SK-N-SH (cell line): Measurements from ENCODE around the gene GALNT17. TPM values are rescaled to one million over a fixed set of nuclear protein-coding genes. Genes with fewer than 3 reads are reported as not detected.

Experiments
- CTCF ChIA-PET: fragments of 300-600, 350-600 bp; formaldehyde crosslinking; extraction: SDS; loops from one replicate; lab custom pipeline; 2021; lab: Yijun Ruan, JAX
- POLR2A ChIA-PET: fragments of 350-600 bp; sonication (Branson Sonifier 250); formaldehyde crosslinking; extraction: SDS; loops from one replicate; lab custom pipeline; 2020; ENCODE audit warnings: antibody characterized with exemption, inconsistent platforms; lab: Yijun Ruan, JAX
- DNase-seq: peaks from one replicate; pipeline ENCODE4 v3.0.0; 2012
- H2AFZ ChIP-seq: fragments of 200-600 bp; sonication (generic); 2 replicates; pipeline ENCODE4 v1.8.1; 2016; ENCODE audit warnings: antibody characterized with exemption, mild to moderate bottlenecking, low read depth
- H3F3A ChIP-seq: fragments of 200-600 bp; sonication (generic); replicated peaks from 2 replicates; pipeline ENCODE3; 2016; ENCODE audit warnings: antibody characterized with exemption, mild to moderate bottlenecking; ENCODE audit not compliant: insufficient read depth
- H3K27ac ChIP-seq, 2 experiments: fragments of 200-500 bp in 1 of 2; fragments of 200-600 bp in 1 of 2; sonication (Bioruptor generic) in 1 of 2; sonication (generic), shearing (Covaris generic) in 1 of 2; 2 replicates each; pipeline versions ENCODE4 v1.5.1 to v1.6.1; 2014 to 2016; ENCODE audit warnings: low read depth in 2 of 2, inconsistent platforms in 1 of 2, low read length in 1 of 2, mild to moderate bottlenecking in 1 of 2, mixed read lengths in 1 of 2
- H3K27me3 ChIP-seq: fragments of 200-600 bp; sonication (generic), shearing (Covaris generic); 2 replicates; pipeline ENCODE4 v1.6.1; 2016; ENCODE audit warnings: mixed run types; ENCODE audit not compliant: insufficient read depth
- H3K36me3 ChIP-seq, 2 experiments: fragments of 200-500 bp in 1 of 2; fragments of 200-600 bp in 1 of 2; sonication (Bioruptor generic) in 1 of 2; sonication (generic) in 1 of 2; replicated peaks in 1 of 2; 2 replicates each; pipeline versions ENCODE3 to v1.5.1; 2014 to 2016; ENCODE audit warnings: low read length in 1 of 2, mild to moderate bottlenecking in 1 of 2; ENCODE audit not compliant: insufficient read depth in 2 of 2, control insufficient read depth in 1 of 2
- H3K4me1 ChIP-seq, 2 experiments: fragments of 200-500 bp in 1 of 2; fragments of 200-600 bp in 1 of 2; sonication (Bioruptor generic) in 1 of 2; sonication (generic), shearing (Covaris generic) in 1 of 2; 2 replicates each; pipeline versions ENCODE4 v1.5.1 to v1.6.1; 2014 to 2016; ENCODE audit warnings: low read depth in 1 of 2, low read length in 1 of 2, mixed run types in 1 of 2; ENCODE audit not compliant: insufficient read depth in 2 of 2, control insufficient read depth in 1 of 2
- H3K4me2 ChIP-seq: fragments of 200-600 bp; sonication (generic), shearing (Covaris generic); 2 replicates; pipeline ENCODE4 v1.6.1; 2017; ENCODE audit warnings: mixed run types
- H3K4me3 ChIP-seq, 2 experiments: fragments of 200-500 bp in 1 of 2; fragments of 200-600 bp in 1 of 2; sonication (Bioruptor generic) in 1 of 2; sonication (generic), shearing (Covaris generic) in 1 of 2; 2 replicates each; pipeline versions ENCODE4 v1.5.1 to v1.8.1; 2014 to 2016; ENCODE audit warnings: low read depth in 2 of 2, inconsistent platforms in 1 of 2, low read length in 1 of 2, mild to moderate bottlenecking in 1 of 2, mixed read lengths in 1 of 2, moderate library complexity in 1 of 2
- H3K79me2 ChIP-seq: fragments of 200-600 bp; sonication (generic); 2 replicates; pipeline ENCODE4 v1.8.1; 2017; ENCODE audit warnings: mild to moderate bottlenecking; ENCODE audit not compliant: insufficient read depth
- H3K9ac ChIP-seq: fragments of 200-600 bp; sonication (generic); 2 replicates; pipeline ENCODE4 v1.6.1; 2017; ENCODE audit warnings: mixed run types
- H3K9me2 ChIP-seq: fragments of 200-600 bp; sonication (generic); 2 replicates; pipeline ENCODE4 v1.6.1; 2017; ENCODE audit warnings: mixed run types
- H3K9me3 ChIP-seq: fragments of 200-600 bp; sonication (generic); 2 replicates; pipeline ENCODE4 v1.6.1; 2017; ENCODE audit warnings: mixed run types, mild to moderate bottlenecking, moderate library complexity
- H4K20me1 ChIP-seq: fragments of 200-600 bp; sonication (generic); 2 replicates; pipeline ENCODE4 v1.6.1; 2017; ENCODE audit warnings: mild to moderate bottlenecking, mixed run types; ENCODE audit not compliant: insufficient read depth
- ELF1 ChIP-seq: IDR thresholded peaks from 2 replicates; pipeline ENCODE4 v1.4.0; 2012
- GABPA ChIP-seq: IDR thresholded peaks from 2 replicates; pipeline ENCODE4 v1.4.0; 2012; ENCODE audit warnings: low read depth, mild to moderate bottlenecking
- IRF3 ChIP-seq: fragments of 150-350 bp; IDR thresholded peaks from 2 replicates; pipeline ENCODE4 v1.6.1; 2016; ENCODE audit warnings: mild to moderate bottlenecking, low read depth, low read length
- JUND ChIP-seq: IDR thresholded peaks from 2 replicates; pipeline ENCODE4 v1.4.0; 2012
- MEF2A ChIP-seq: IDR thresholded peaks from 2 replicates; pipeline ENCODE4 v1.4.0; 2012; ENCODE audit warnings: low read depth, borderline replicate concordance
- MXI1 ChIP-seq: IDR thresholded peaks from 2 replicates; pipeline ENCODE4 v1.6.1; 2012; ENCODE audit warnings: mild to moderate bottlenecking, low read depth, low read length, improper control_type of control experiment
- PBX3 ChIP-seq: IDR thresholded peaks from 2 replicates; pipeline ENCODE4; 2012
- REST ChIP-seq: IDR thresholded peaks from 2 replicates; pipeline ENCODE4 v1.6.1; 2012; ENCODE audit warnings: mild to moderate bottlenecking, low read depth, low read length, moderate library complexity
- SMC3 ChIP-seq: IDR thresholded peaks from 2 replicates; pipeline ENCODE4 v1.6.1; 2012; ENCODE audit warnings: low read depth, low read length, improper control_type of control experiment
- TEAD4 ChIP-seq: IDR thresholded peaks from 2 replicates; pipeline ENCODE4 v1.4.0; 2012; ENCODE audit warnings: mild to moderate bottlenecking, borderline replicate concordance; ENCODE audit not compliant: insufficient read depth
- USF1 ChIP-seq: IDR thresholded peaks from 2 replicates; pipeline ENCODE4 v1.4.0; 2012; ENCODE audit warnings: low read depth, borderline replicate concordance
- YY1 ChIP-seq: IDR thresholded peaks from 2 replicates; pipeline ENCODE4 v1.4.0; 2012; ENCODE audit warnings: low read depth, mild to moderate bottlenecking
- ZBTB33 ChIP-seq: IDR thresholded peaks from 2 replicates; pipeline ENCODE4 v1.4.0; 2012; ENCODE audit warnings: low read depth, borderline replicate concordance
- WGBS: methylation state at CpG from one replicate; pipeline ENCODE4 v1.1.6; 2017; ENCODE audit warnings: low lambda C conversion rate; 5-methylcytosine and 5-hydroxymethylcytosine counted together
- polyA plus RNA-seq, 3 experiments: library from polyadenylated mRNA; depleted of rRNA; stranded (reverse); fragments of >200 nt; gene quantifications; 2 replicates each; pipeline ENCODE4 v1.2.3, GENCODE V29; 2012

GALNT17 gene
- polyA plus RNA-seq, 1 of the 3 experiments (the other 2 are of a cell fraction), result not detected

GRCh38 chr7:71133232-71133622 is 1.3 kb downstream of the GALNT17 start:
- H3K4me3 ChIP-seq, result no peak overlapping the region
- H3K36me3 ChIP-seq, result no peaks in the 10 kb centered on the region
- WGBS, result 29% methylated on average over 15 of the region's 17 CpGs
- H4K20me1 ChIP-seq, result no peaks in the 10 kb centered on the region
- H3K9me3 ChIP-seq, result peaks cover 4% of the 10 kb centered on the region; the same call in 1 of the 2 replicates
- POLR2A ChIA-PET, result no interaction called here
- H3K9me2 ChIP-seq, result no peaks in the 10 kb centered on the region
- H3K9ac ChIP-seq, result no peak overlapping the region
- no peak overlapping the region for H3K27ac ChIP-seq
- no peak for TF ChIP-seq ZBTB33
- TF ChIP-seq ELF1, result no peak
- no peak for TF ChIP-seq REST
- no peak for TF ChIP-seq JUND
- H3K4me1 ChIP-seq, result no peaks in the 10 kb centered on the region
- H3F3A ChIP-seq, result no peaks in the 10 kb centered on the region
- DNase-seq, result no peak
- H3K4me2 ChIP-seq, result no peak overlapping the region
- CTCF ChIA-PET, result interaction anchor here (1.1 kb wide), 1 partner anchor 304 kb away, joined by 4 read pairs; no protein-coding TSS in a partner anchor
- no peaks in the 10 kb centered on the region for H3K79me2 ChIP-seq
- H3K27me3 ChIP-seq, result no peaks in the 10 kb centered on the region
- no peak overlapping the region for H2AFZ ChIP-seq

- no peaks in the 10 kb centered on the region for H3K9me2 ChIP-seq
- no peaks in the 10 kb centered on the region for H3F3A ChIP-seq
- peaks cover 4% of the 10 kb centered on the region; the same call in 1 of the 2 replicates for H3K9me3 ChIP-seq
- TF ChIP-seq USF1 (no peak), MXI1 (no peak), GABPA (no peak), JUND (no peak), YY1 (no peak), PBX3 (no peak), SMC3 (no peak), TEAD4 (no peak), MEF2A (no peak), IRF3 (no peak)
- H3K79me2 ChIP-seq, result no peaks in the 10 kb centered on the region
- H3K4me1 ChIP-seq, result no peaks in the 10 kb centered on the region
- POLR2A ChIA-PET, result no interaction called here
- 20% methylated on average over 11 of the region's 11 CpGs for WGBS
- no peak overlapping the region for H3K9ac ChIP-seq
- no peak overlapping the region for H3K27ac ChIP-seq
- H3K27me3 ChIP-seq, result no peaks in the 10 kb centered on the region
- H4K20me1 ChIP-seq, result no peaks in the 10 kb centered on the region
- no peak overlapping the region for H2AFZ ChIP-seq
- CTCF ChIA-PET, result interaction anchor here (1.1 kb wide), 1 partner anchor 305 kb away, joined by 4 read pairs; no protein-coding TSS in a partner anchor
- no peak overlapping the region for H3K4me3 ChIP-seq
- no peak overlapping the region for H3K4me2 ChIP-seq
- no peaks in the 10 kb centered on the region for H3K36me3 ChIP-seq
- no peak for DNase-seq
These were observed 1.9 kb downstream of the GALNT17 start for GRCh38 chr7:71133856-71134255.
